ENCODE data around the gene PLEKHM3.
A peak's percentile ranks its signal among the peaks of the same experiment; 100 is the strongest.

PLEKHM3 gene

DNA sequence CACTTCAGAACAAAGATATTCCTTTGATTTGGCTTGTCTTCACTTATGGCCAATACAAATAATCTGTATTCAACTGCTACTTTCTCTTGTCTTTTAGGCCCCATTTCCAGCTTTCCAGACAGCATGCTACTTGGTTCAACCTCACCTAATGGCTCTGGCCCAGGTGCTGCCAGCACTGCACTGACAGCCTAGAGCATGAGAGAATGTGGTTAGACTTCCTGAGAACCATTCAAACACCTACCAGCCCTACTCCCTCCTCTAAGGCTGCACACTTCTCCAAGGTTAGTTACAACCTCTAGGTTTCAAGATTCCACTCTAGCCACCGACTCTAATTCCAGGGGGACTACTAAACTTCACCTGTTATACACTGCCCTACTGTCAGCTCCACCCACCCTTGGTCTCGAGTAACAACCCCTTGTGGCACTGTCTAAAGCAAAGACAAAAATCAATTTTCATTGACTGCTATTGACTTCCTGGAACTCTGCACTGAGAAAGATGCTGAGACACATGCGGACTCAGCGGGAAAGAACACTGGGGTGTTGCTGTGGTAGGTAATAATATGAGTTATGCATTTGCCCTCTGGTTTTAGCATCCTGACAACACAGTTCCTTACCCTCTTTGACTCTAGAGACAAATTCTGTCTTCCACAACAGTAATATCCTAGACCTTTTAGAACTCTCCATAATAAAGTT is 38.2 kb downstream of the PLEKHM3 start:
- no peak overlapping the region for H3K4me3 ChIP-seq (ENCODE audit: low read depth, low read length)
- no peak for DNase-seq (ENCODE audit: low read depth)
- TF ChIP-seq POLR2A (IDR thresholded peaks at IDR 0.05; ENCODE audit: extremely low read depth, insufficient read length) (no peak), MAX (IDR thresholded peaks at IDR 0.05; ENCODE audit: low read depth, low read length) (no peak), MYC (IDR thresholded peaks at IDR 0.05; ENCODE audit: low read depth, low read length) (no peak)
- TF ChIP-seq, protein P1, sequence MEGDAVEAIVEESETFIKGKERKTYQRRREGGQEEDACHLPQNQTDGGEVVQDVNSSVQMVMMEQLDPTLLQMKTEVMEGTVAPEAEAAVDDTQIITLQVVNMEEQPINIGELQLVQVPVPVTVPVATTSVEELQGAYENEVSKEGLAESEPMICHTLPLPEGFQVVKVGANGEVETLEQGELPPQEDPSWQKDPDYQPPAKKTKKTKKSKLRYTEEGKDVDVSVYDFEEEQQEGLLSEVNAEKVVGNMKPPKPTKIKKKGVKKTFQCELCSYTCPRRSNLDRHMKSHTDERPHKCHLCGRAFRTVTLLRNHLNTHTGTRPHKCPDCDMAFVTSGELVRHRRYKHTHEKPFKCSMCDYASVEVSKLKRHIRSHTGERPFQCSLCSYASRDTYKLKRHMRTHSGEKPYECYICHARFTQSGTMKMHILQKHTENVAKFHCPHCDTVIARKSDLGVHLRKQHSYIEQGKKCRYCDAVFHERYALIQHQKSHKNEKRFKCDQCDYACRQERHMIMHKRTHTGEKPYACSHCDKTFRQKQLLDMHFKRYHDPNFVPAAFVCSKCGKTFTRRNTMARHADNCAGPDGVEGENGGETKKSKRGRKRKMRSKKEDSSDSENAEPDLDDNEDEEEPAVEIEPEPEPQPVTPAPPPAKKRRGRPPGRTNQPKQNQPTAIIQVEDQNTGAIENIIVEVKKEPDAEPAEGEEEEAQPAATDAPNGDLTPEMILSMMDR (IDR thresholded peaks at IDR 0.05; ENCODE audit: low read depth, low read length): no peak

- DNase-seq (ENCODE audit: low read depth): no peak
- no peak overlapping the region for H3K4me3 ChIP-seq (ENCODE audit: low read depth, low read length)
- no peak for TF ChIP-seq POLR2A (IDR thresholded peaks at IDR 0.05; ENCODE audit: extremely low read depth, insufficient read length)
- TF ChIP-seq, protein P1 (IDR thresholded peaks at IDR 0.05; ENCODE audit: low read depth, low read length): no peak
- no peak for TF ChIP-seq MAX (IDR thresholded peaks at IDR 0.05; ENCODE audit: low read depth, low read length)
- no peak for TF ChIP-seq MYC (IDR thresholded peaks at IDR 0.05; ENCODE audit: low read depth, low read length)
Measured at GRCh38 chr2:207984765-207985480, 40.4 kb downstream of the PLEKHM3 start.

- TF ChIP-seq POLR2A (IDR thresholded peaks at IDR 0.05; ENCODE audit: extremely low read depth, insufficient read length): no peak
- DNase-seq (ENCODE audit: low read depth): peak; percentile 28
- no peak overlapping the region for H3K4me3 ChIP-seq (ENCODE audit: low read depth, low read length)
Measured at GRCh38 chr2:207983641-207984042, 41.7 kb downstream of the PLEKHM3 start.

DNA sequence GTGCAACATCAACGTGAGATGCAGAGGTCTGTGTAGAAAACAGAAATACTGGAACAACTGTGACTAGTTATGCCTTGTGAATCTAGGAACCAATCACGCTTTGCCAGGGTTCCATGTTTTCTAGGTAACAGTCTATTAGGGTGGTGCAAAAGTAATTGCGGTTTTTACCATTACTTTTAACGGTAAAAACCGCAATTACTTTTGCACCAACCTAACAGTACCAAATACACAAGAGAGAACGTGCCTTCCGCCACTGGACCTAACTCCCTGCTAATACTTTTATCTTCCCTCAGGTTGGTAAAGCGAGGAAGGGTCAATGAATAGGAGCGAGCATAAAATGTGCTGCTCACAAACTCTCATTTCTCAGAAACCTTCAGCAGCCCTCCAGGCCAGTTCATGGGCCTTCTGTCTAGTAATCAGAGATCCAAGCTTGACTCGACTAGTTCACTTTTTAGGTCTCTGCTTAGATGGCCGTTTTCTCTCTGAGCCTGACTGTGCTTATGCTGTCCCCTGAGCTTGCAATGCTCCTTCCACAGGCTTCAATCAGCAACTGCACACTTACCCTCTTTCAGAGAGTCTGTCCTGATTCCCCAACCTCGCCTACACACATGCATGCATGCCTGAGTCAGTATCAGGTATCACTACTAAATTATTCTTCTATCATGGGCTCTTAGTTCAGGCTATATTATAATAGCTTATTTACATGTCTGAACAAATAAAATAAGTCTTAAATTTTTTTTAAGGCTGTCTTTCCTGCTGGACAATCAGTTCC is 47.0 kb downstream of the PLEKHM3 start:
- H3K4me3 ChIP-seq (ENCODE audit: low read depth, low read length): no peak overlapping the region
- no peak for DNase-seq (ENCODE audit: low read depth)
- TF ChIP-seq MYC (IDR thresholded peaks at IDR 0.05; ENCODE audit: low read depth, low read length): no peak
- TF ChIP-seq POLR2A (IDR thresholded peaks at IDR 0.05; ENCODE audit: extremely low read depth, insufficient read length): no peak
- TF ChIP-seq, protein P1 (IDR thresholded peaks at IDR 0.05; ENCODE audit: low read depth, low read length): no peak
- no peak for TF ChIP-seq MAX (IDR thresholded peaks at IDR 0.05; ENCODE audit: low read depth, low read length)

DNA sequence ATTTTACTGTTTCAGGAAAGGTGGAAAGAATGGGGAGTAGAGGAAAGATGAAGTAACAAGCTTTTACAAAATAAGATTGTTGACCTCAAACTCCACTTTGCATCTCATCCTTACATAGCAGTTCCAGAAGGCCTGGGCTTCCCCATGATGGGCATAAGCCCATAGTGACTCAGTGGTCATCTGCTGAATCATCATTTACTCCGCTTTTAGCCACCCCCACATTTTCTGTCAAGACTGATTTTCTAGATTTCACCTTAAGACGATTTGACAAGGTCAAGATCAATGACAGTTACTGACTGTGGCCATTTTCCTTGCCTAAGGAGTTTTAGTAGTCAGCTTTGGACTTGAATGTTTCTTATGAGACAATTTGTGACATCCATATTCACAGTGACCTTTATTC is 49.4 kb downstream of the PLEKHM3 start:
- no peak for DNase-seq (ENCODE audit: low read depth)
- no peak overlapping the region for H3K4me3 ChIP-seq (ENCODE audit: low read depth, low read length)
- no peak for TF ChIP-seq MYC (IDR thresholded peaks at IDR 0.05; ENCODE audit: low read depth, low read length)
- TF ChIP-seq, protein P1 (IDR thresholded peaks at IDR 0.05; ENCODE audit: low read depth, low read length): no peak
- no peak for TF ChIP-seq MAX (IDR thresholded peaks at IDR 0.05; ENCODE audit: low read depth, low read length)
- no peak for TF ChIP-seq POLR2A (IDR thresholded peaks at IDR 0.05; ENCODE audit: extremely low read depth, insufficient read length)

DNA sequence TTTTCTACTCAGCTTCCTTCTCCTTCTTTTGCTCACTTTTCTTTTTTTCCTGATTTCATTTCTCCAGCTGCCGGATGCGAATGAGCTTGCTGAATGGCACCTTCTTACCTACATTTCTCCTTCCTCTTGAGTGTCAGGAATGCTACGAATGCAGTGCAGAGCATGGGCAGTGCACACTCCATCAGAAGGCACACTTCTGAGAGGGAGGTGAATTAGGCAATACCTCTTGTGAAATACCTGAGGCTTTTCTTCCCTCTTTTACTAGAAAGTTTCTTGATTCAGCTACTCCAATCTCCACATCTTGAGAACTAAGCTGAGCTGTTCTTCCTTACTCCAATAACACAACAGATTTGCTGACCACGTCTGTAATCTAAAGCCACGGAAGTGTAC is 51.1 kb downstream of the PLEKHM3 start:
- DNase-seq (ENCODE audit: low read depth): peak; percentile 77
- H3K4me3 ChIP-seq (ENCODE audit: low read depth, low read length): no peak overlapping the region
- TF ChIP-seq, protein P1 (IDR thresholded peaks at IDR 0.05; ENCODE audit: low read depth, low read length): no peak
- peak; percentile 6; the same call in 1 of the 2 replicates for TF ChIP-seq MAX (IDR thresholded peaks at IDR 0.05; ENCODE audit: low read depth, low read length)
